ENCODE results near the gene IFNW1.

Gene IFNW1

DNA sequence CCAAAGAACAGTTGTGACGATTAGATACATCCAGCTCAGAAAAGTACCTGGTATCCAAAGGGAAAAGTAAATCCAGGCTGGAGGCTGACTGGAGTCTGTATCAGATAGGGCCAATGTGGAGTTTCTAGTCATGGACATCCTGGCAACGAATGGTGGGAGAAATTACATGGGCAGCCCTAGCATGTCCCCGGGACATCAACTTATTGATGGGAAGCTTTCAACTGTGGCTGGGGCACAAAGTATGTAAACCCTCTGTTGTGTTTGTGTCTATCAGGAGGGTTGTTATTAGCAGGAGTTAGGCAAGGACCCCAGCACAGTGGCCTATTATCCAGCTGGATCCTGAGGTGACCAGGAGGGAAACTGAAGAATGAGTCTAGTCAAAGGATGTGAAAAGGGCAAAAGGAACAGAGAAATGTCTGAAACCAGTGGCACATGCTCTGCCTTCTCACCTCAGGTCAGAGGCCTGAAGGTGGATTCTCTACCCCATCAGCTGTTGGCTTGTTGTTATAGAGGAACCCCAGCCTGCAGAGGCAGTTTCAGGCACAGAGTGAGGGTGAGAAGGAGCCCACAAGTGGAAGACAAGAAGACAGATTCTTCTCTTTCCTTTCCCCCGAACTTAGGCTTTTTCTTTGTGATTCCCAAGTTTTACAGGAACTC is 19.9 kb downstream of the IFNW1 start:
- Histone ChIP-seq H3K23ac (ENCODE audit: low read length) (no peak overlapping the region), H4K12ac (ENCODE audit: low read depth, low read length) (no peak overlapping the region), H4K8ac (ENCODE audit: low read depth, low read length) (no peak overlapping the region), H3K79me2 (ENCODE audit: control insufficient read depth, insufficient read depth, low read length, poor library complexity) (no peaks in the 10 kb centered on the region), H3K27ac (ENCODE audit: low read depth, low read length) (no peak overlapping the region), H3K9ac (ENCODE audit: low read length) (no peak overlapping the region), H3K36me3 (ENCODE audit: control insufficient read depth in 1 of 2, insufficient read depth in 2 of 2, low read length in 2 of 2) (no peaks in the 10 kb centered on the region), H3K27me3 (ENCODE audit: insufficient read depth, low read length) (no peaks in the 10 kb centered on the region), H3K4me3 (ENCODE audit: low read depth, low read length) (no peak overlapping the region), H3K4me1 (ENCODE audit: control insufficient read depth in 1 of 2, insufficient read depth in 2 of 2, low read length in 2 of 2) (peaks cover 10 to 14% of the 10 kb centered on the region in 2 experiments), H3K18ac (ENCODE audit: low read length) (no peak overlapping the region), H2AK5ac (ENCODE audit: low read length) (no peak overlapping the region), H4K91ac (ENCODE audit: low read depth, low read length) (no peak overlapping the region), H3K9me3 (ENCODE audit: insufficient read depth, low read depth, low read length) (no peaks in the 10 kb centered on the region), H2BK5ac (ENCODE audit: low read depth, low read length, poor library complexity) (no peak overlapping the region), H3K14ac (ENCODE audit: low read length) (no peak overlapping the region), H2BK120ac (ENCODE audit: insufficient read depth, low read length, poor library complexity) (no peak overlapping the region), H3K79me1 (ENCODE audit: low read length) (peaks cover 8% of the 10 kb centered on the region), H3K4ac (ENCODE audit: low read depth, low read length) (no peak overlapping the region), H3K4me2 (ENCODE audit: low read length) (no peak overlapping the region), H2AFZ (ENCODE audit: insufficient read depth, low read length, poor library complexity) (no peak overlapping the region), H2BK12ac (ENCODE audit: low read length) (no peak overlapping the region)
- WGBS (ENCODE audit: extremely low coverage, insufficient coverage, insufficient read length) = no CpG with 5 or more reads among the region's 4 CpGs
- no peak for DNase-seq

DNA sequence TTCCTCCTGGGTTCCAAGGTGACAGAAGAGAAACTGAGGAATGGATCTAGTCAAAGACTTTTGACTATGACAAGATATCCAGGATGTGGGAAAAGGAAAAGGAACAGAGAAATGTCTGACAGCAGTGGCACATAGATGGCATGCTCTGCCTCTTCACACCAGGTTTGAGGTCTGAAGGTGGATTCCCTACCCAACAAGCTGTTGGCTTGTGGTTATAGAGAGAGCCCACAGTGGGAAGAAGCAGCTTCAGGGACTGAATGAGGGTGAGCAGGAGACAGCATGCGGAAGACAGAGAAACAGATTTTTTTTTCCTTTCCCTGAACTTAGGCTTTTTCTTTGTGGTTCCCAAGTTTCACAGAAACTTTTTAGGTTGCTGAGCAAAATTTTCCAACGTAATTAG is 20.6 kb downstream of the IFNW1 start:
- H4K8ac ChIP-seq (ENCODE audit: low read depth, low read length) = no peak overlapping the region
- no peak overlapping the region for H2BK5ac ChIP-seq (ENCODE audit: low read depth, low read length, poor library complexity)
- no CpG with 5 or more reads among the region's 2 CpGs for WGBS (ENCODE audit: extremely low coverage, insufficient coverage, insufficient read length)

DNA sequence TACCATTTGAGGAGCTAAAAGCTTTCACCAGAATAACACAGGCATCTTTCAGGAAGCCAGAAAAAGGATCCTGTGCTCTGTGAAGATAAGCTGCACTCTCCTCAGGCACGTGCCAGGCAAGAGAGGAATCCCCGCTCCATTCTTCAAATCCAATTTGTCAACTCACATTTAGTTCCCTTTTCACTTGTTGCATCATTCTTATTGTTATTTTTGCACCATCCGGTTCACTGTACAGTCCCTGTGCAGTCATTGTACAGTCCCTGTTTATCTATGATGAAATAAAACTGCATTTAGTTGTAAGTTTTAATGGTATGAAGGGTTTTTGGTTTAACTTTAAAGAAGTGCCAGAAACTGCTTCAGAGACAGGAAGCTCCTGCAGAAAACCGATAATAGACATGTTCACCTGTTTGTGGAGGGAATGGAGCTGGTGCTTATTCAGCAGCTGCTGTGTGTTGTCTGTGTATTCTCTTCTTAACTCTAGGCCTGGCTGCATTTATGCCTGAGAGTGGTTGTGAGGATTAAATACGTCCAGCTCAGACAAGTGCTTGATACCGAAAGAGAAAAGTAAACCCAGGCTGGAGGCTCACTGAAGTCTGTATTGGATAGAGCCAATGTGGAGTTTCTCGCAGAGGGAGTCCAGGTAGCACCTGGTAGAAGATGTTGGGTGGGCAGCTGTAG is 22.4 kb downstream of the IFNW1 start:
- H3K4me3 ChIP-seq (ENCODE audit: low read depth, low read length) = no peak overlapping the region
- peak overlapping the region; percentile 61 for H2BK120ac ChIP-seq (ENCODE audit: insufficient read depth, low read length, poor library complexity)
- no peak overlapping the region for H4K12ac ChIP-seq (ENCODE audit: low read depth, low read length)
- H3K4me2 ChIP-seq (ENCODE audit: low read length) = no peak overlapping the region
- peak overlapping the region; percentile 28 for H3K14ac ChIP-seq (ENCODE audit: low read length)
- no peaks in the 10 kb centered on the region for H3K27me3 ChIP-seq (ENCODE audit: insufficient read depth, low read length)
- no peak overlapping the region for H2BK12ac ChIP-seq (ENCODE audit: low read length)
- no peaks in the 10 kb centered on the region for H3K9me3 ChIP-seq (ENCODE audit: insufficient read depth, low read depth, low read length)
- H4K91ac ChIP-seq (ENCODE audit: low read depth, low read length) = peak overlapping the region; percentile 85
- peak overlapping the region; percentile 86 for H2BK5ac ChIP-seq (ENCODE audit: low read depth, low read length, poor library complexity)
- H3K9ac ChIP-seq (ENCODE audit: low read length) = no peak overlapping the region
- peak in 1 of 2 donors; percentile 34 for DNase-seq
- no peak overlapping the region for H3K23ac ChIP-seq (ENCODE audit: low read length)
- H4K8ac ChIP-seq (ENCODE audit: low read depth, low read length) = no peak overlapping the region
- no peaks in the 10 kb centered on the region for H3K79me2 ChIP-seq (ENCODE audit: control insufficient read depth, insufficient read depth, low read length, poor library complexity)
- no peak overlapping the region for H2AFZ ChIP-seq (ENCODE audit: insufficient read depth, low read length, poor library complexity)
- H3K79me1 ChIP-seq (ENCODE audit: low read length) = peaks cover 8% of the 10 kb centered on the region
- H3K27ac ChIP-seq (ENCODE audit: low read depth, low read length) = no peak overlapping the region
- H3K18ac ChIP-seq (ENCODE audit: low read length) = no peak overlapping the region
- H3K4ac ChIP-seq (ENCODE audit: low read depth, low read length) = no peak overlapping the region
- H3K4me1 ChIP-seq (ENCODE audit: control insufficient read depth in 1 of 2, insufficient read depth in 2 of 2, low read length in 2 of 2) = peaks cover 10 to 14% of the 10 kb centered on the region in 2 experiments
- no CpG with 5 or more reads among the region's 7 CpGs for WGBS (ENCODE audit: extremely low coverage, insufficient coverage, insufficient read length)
- H2AK5ac ChIP-seq (ENCODE audit: low read length) = no peak overlapping the region
- no peaks in the 10 kb centered on the region for H3K36me3 ChIP-seq (ENCODE audit: control insufficient read depth in 1 of 2, insufficient read depth in 2 of 2, low read length in 2 of 2)

More for the DNA sequence above, 20.6 kb downstream of the IFNW1 start:
- no peak overlapping the region for H3K27ac ChIP-seq (ENCODE audit: low read depth, low read length)
- peaks cover 10 to 14% of the 10 kb centered on the region in 2 experiments for H3K4me1 ChIP-seq (ENCODE audit: control insufficient read depth in 1 of 2, insufficient read depth in 2 of 2, low read length in 2 of 2)
- H2BK12ac ChIP-seq (ENCODE audit: low read length) = no peak overlapping the region
- H3K9me3 ChIP-seq (ENCODE audit: insufficient read depth, low read depth, low read length) = no peaks in the 10 kb centered on the region
- no peak for DNase-seq
- H3K14ac ChIP-seq (ENCODE audit: low read length) = no peak overlapping the region
- no peak overlapping the region for H4K91ac ChIP-seq (ENCODE audit: low read depth, low read length)
- no peaks in the 10 kb centered on the region for H3K27me3 ChIP-seq (ENCODE audit: insufficient read depth, low read length)
- H2AFZ ChIP-seq (ENCODE audit: insufficient read depth, low read length, poor library complexity) = no peak overlapping the region
- H3K4me3 ChIP-seq (ENCODE audit: low read depth, low read length) = no peak overlapping the region
- H3K23ac ChIP-seq (ENCODE audit: low read length) = no peak overlapping the region
- no peak overlapping the region for H3K9ac ChIP-seq (ENCODE audit: low read length)
- H4K12ac ChIP-seq (ENCODE audit: low read depth, low read length) = no peak overlapping the region
- H3K4me2 ChIP-seq (ENCODE audit: low read length) = no peak overlapping the region
- H2BK120ac ChIP-seq (ENCODE audit: insufficient read depth, low read length, poor library complexity) = no peak overlapping the region
- no peaks in the 10 kb centered on the region for H3K79me2 ChIP-seq (ENCODE audit: control insufficient read depth, insufficient read depth, low read length, poor library complexity)
- no peak overlapping the region for H3K4ac ChIP-seq (ENCODE audit: low read depth, low read length)
- H3K36me3 ChIP-seq (ENCODE audit: control insufficient read depth in 1 of 2, insufficient read depth in 2 of 2, low read length in 2 of 2) = no peaks in the 10 kb centered on the region
- H3K18ac ChIP-seq (ENCODE audit: low read length) = no peak overlapping the region
- no peak overlapping the region for H2AK5ac ChIP-seq (ENCODE audit: low read length)
- H3K79me1 ChIP-seq (ENCODE audit: low read length) = peaks cover 8% of the 10 kb centered on the region

DNA sequence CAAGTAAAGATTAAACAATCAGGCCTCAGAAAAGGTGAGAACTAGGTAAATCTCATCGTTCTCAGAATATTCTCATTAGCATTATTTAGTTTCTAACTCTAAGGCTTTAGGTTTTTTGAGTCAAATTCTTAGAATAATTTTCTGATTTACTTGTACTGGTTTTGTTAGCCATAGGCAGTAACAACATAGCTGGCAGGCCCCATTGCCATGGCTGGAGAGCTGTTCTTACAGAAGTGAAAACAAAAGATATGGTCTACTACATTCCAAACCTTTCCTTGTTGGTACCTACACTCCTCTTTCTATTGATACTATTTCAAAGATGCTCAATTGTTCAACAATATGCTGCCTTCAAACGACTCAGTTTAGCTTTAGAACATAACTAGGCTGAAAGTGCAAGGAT is 27.3 kb downstream of the IFNW1 start:
- no CpG with 5 or more reads among the region's 2 CpGs for WGBS (ENCODE audit: extremely low coverage, insufficient coverage, insufficient read length)

More for the DNA sequence above, 27.3 kb downstream of the IFNW1 start:
- H3K9me3 ChIP-seq (ENCODE audit: insufficient read depth, low read depth, low read length) = no peaks in the 10 kb centered on the region
- H4K8ac ChIP-seq (ENCODE audit: low read depth, low read length) = no peak overlapping the region
- H2AFZ ChIP-seq (ENCODE audit: insufficient read depth, low read length, poor library complexity) = no peak overlapping the region
- no peak overlapping the region for H3K4me2 ChIP-seq (ENCODE audit: low read length)
- H3K36me3 ChIP-seq (ENCODE audit: control insufficient read depth in 1 of 2, insufficient read depth in 2 of 2, low read length in 2 of 2) = no peaks in the 10 kb centered on the region
- no peak overlapping the region for H3K23ac ChIP-seq (ENCODE audit: low read length)
- H3K79me2 ChIP-seq (ENCODE audit: control insufficient read depth, insufficient read depth, low read length, poor library complexity) = no peaks in the 10 kb centered on the region
- no peak overlapping the region for H3K9ac ChIP-seq (ENCODE audit: low read length)
- H2BK120ac ChIP-seq (ENCODE audit: insufficient read depth, low read length, poor library complexity) = no peak overlapping the region
- no peak overlapping the region for H4K91ac ChIP-seq (ENCODE audit: low read depth, low read length)
- DNase-seq = no peak
- no peak overlapping the region for H3K4me3 ChIP-seq (ENCODE audit: low read depth, low read length)
- no peaks in the 10 kb centered on the region for H3K27me3 ChIP-seq (ENCODE audit: insufficient read depth, low read length)
- no peak overlapping the region for H2BK12ac ChIP-seq (ENCODE audit: low read length)
- peaks cover 4% of the 10 kb centered on the region in 2 experiments for H3K4me1 ChIP-seq (ENCODE audit: control insufficient read depth in 1 of 2, insufficient read depth in 2 of 2, low read length in 2 of 2)
- no peak overlapping the region for H3K27ac ChIP-seq (ENCODE audit: low read depth, low read length)
- H3K79me1 ChIP-seq (ENCODE audit: low read length) = peaks cover 4% of the 10 kb centered on the region
- H2AK5ac ChIP-seq (ENCODE audit: low read length) = no peak overlapping the region
- no peak overlapping the region for H3K14ac ChIP-seq (ENCODE audit: low read length)
- H3K4ac ChIP-seq (ENCODE audit: low read depth, low read length) = no peak overlapping the region
- no peak overlapping the region for H2BK5ac ChIP-seq (ENCODE audit: low read depth, low read length, poor library complexity)
- no peak overlapping the region for H4K12ac ChIP-seq (ENCODE audit: low read depth, low read length)
- H3K18ac ChIP-seq (ENCODE audit: low read length) = no peak overlapping the region

All from trophoblast cell (in vitro differentiated cells and primary cell).